ENCODE data around the gene LYRM4. TPM values are rescaled to one million over a fixed set of nuclear protein-coding genes. Genes with fewer than 3 reads are reported as not detected.

LYRM4 gene
- total and polyA plus RNA-seq, 2 experiments from 2014 or later = 51.0 to 62.0 TPM

DNA sequence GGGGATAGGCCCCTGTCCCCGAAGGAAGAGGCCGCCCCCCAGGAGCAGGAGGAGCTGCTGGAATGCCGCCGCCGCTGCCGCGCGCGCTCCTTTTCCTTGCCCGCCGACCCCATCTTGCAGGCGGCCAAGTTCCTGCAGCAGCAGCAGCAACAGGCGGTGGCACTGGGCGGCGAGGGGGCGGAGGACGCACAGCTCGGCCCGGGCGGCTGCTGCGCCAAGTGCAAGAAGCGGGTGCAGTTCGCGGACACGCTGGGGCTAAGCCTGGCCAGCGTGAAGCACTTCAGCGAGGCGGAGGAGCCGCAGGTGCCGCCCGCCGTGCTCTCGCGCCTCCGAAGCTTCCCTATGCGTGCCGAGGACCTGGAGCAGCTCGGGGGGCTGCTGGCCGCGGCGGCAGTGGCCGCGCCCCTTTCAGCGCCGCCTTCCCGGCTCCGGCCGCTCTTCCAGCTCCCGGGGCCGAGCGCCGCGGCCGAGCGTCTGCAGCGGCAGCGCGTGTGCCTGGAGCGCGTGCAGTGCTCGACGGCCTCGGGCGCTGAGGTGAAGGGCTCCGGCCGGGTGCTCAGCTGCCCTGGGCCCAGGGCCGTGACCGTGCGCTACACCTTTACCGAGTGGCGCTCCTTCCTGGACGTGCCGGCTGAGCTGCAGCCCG is 175.0 kb downstream of the LYRM4 start (continued):
- TF ChIP-seq, protein P1, sequence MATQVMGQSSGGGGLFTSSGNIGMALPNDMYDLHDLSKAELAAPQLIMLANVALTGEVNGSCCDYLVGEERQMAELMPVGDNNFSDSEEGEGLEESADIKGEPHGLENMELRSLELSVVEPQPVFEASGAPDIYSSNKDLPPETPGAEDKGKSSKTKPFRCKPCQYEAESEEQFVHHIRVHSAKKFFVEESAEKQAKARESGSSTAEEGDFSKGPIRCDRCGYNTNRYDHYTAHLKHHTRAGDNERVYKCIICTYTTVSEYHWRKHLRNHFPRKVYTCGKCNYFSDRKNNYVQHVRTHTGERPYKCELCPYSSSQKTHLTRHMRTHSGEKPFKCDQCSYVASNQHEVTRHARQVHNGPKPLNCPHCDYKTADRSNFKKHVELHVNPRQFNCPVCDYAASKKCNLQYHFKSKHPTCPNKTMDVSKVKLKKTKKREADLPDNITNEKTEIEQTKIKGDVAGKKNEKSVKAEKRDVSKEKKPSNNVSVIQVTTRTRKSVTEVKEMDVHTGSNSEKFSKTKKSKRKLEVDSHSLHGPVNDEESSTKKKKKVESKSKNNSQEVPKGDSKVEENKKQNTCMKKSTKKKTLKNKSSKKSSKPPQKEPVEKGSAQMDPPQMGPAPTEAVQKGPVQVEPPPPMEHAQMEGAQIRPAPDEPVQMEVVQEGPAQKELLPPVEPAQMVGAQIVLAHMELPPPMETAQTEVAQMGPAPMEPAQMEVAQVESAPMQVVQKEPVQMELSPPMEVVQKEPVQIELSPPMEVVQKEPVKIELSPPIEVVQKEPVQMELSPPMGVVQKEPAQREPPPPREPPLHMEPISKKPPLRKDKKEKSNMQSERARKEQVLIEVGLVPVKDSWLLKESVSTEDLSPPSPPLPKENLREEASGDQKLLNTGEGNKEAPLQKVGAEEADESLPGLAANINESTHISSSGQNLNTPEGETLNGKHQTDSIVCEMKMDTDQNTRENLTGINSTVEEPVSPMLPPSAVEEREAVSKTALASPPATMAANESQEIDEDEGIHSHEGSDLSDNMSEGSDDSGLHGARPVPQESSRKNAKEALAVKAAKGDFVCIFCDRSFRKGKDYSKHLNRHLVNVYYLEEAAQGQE (IDR thresholded peaks at IDR 0.05; ENCODE audit: unreplicated experiment) = no peak

DNA sequence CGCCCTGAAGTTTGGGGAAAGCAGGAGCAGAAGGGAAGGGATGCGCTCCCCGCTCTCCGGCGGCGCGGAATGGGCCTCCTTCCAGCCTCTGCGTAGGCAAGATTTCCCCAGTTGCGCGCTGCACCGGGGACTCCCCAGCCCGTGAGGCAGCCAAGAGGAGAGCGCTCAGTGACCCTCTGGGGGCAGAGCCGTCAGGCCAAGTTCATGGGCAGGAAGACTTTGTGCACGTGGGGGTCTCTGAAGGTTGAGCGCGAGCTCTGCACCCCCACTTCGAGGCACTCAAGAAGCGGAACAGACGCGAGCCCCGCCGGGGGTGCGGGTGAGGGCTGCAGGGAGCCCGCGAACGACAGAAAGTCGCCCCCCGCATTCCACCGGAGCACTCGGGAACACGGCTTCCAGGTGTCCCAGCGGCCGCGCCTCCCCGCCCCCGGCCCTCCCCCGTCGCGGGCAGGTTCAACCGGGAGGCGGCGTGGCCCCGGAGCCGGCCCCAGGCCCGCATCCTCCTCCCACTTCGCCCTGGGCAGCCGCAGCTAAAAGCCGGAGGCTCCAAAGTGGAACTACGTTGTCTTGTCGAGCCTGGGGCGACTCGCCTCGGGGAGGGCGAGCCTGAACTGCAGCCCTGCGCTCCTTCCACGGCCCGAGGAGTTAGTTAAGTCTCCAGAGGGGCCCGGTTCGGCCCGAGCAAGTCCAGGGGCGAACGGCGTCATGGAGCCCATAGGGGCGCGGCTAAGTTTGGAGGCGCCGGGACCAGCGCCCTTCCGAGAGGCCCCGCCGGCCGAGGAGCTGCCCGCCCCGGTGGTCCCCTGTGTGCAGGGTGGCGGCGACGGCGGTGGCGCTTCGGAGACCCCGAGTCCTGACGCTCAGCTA is 175.7 kb downstream of the LYRM4 start, which contains the start of gene PPP1R3G:
TSS of gene PPP1R3G (plus strand) at position 561 of the 867 bp plus-strand sequence. CDS start at position 706, 145 bp downstream.
- Histone ChIP-seq H3K4me2 (peak within 1 kb of the TSS; percentile 95), H3K27ac (ENCODE audit: low read depth) (no peak within 1 kb of the TSS), H3K4me3 (peak within 1 kb of the TSS; percentile 75), H2AFZ (peak within 1 kb of the TSS; percentile 96), H3K9me2 (ENCODE audit: insufficient read depth) (no peaks in the 10 kb centered on the region), H3K79me2 (replicated peaks; ENCODE audit: insufficient read depth) (no peaks in the 10 kb centered on the region), H3K36me3 (ENCODE audit: insufficient read depth) (no peaks in the 10 kb centered on the region; the same call in 1 of the 2 replicates), H3K27me3 (ENCODE audit: insufficient read depth) (peaks cover 76% of the 10 kb centered on the region), H3F3A (replicated peaks; ENCODE audit: low read depth) (0 out of 2 replicates have a peak, but pooled peaks cover 3% of the 10 kb centered on the region), H3K4me1 (ENCODE audit: insufficient read depth) (peaks cover 11% of the 10 kb centered on the region; the same call in 1 of the 2 replicates), H4K20me1 (replicated peaks; ENCODE audit: insufficient read depth) (no peaks in the 10 kb centered on the region; the same call in 1 of the 2 replicates)
- H3K4me3 Mint-ChIP-seq = peak within 1 kb of the TSS; percentile 81
- peaks cover 4% of the 10 kb centered on the region; the same call in 2 of the 3 replicates for H3K9me3 Mint-ChIP-seq
- DNase-seq (ENCODE audit: low spot score) (peak; percentile 50), ATAC-seq (peak; percentile 40)
- H3K27me3 Mint-ChIP-seq (ENCODE audit: insufficient read depth, low read depth, poor library complexity) = peaks cover 50% of the 10 kb centered on the region
- TF ChIP-seq, protein P2, sequence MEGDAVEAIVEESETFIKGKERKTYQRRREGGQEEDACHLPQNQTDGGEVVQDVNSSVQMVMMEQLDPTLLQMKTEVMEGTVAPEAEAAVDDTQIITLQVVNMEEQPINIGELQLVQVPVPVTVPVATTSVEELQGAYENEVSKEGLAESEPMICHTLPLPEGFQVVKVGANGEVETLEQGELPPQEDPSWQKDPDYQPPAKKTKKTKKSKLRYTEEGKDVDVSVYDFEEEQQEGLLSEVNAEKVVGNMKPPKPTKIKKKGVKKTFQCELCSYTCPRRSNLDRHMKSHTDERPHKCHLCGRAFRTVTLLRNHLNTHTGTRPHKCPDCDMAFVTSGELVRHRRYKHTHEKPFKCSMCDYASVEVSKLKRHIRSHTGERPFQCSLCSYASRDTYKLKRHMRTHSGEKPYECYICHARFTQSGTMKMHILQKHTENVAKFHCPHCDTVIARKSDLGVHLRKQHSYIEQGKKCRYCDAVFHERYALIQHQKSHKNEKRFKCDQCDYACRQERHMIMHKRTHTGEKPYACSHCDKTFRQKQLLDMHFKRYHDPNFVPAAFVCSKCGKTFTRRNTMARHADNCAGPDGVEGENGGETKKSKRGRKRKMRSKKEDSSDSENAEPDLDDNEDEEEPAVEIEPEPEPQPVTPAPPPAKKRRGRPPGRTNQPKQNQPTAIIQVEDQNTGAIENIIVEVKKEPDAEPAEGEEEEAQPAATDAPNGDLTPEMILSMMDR (conservative IDR thresholded peaks at IDR 0.05; ENCODE audit: low read depth in 2 of 2) = no peak
- TF ChIP-seq, protein P3, sequence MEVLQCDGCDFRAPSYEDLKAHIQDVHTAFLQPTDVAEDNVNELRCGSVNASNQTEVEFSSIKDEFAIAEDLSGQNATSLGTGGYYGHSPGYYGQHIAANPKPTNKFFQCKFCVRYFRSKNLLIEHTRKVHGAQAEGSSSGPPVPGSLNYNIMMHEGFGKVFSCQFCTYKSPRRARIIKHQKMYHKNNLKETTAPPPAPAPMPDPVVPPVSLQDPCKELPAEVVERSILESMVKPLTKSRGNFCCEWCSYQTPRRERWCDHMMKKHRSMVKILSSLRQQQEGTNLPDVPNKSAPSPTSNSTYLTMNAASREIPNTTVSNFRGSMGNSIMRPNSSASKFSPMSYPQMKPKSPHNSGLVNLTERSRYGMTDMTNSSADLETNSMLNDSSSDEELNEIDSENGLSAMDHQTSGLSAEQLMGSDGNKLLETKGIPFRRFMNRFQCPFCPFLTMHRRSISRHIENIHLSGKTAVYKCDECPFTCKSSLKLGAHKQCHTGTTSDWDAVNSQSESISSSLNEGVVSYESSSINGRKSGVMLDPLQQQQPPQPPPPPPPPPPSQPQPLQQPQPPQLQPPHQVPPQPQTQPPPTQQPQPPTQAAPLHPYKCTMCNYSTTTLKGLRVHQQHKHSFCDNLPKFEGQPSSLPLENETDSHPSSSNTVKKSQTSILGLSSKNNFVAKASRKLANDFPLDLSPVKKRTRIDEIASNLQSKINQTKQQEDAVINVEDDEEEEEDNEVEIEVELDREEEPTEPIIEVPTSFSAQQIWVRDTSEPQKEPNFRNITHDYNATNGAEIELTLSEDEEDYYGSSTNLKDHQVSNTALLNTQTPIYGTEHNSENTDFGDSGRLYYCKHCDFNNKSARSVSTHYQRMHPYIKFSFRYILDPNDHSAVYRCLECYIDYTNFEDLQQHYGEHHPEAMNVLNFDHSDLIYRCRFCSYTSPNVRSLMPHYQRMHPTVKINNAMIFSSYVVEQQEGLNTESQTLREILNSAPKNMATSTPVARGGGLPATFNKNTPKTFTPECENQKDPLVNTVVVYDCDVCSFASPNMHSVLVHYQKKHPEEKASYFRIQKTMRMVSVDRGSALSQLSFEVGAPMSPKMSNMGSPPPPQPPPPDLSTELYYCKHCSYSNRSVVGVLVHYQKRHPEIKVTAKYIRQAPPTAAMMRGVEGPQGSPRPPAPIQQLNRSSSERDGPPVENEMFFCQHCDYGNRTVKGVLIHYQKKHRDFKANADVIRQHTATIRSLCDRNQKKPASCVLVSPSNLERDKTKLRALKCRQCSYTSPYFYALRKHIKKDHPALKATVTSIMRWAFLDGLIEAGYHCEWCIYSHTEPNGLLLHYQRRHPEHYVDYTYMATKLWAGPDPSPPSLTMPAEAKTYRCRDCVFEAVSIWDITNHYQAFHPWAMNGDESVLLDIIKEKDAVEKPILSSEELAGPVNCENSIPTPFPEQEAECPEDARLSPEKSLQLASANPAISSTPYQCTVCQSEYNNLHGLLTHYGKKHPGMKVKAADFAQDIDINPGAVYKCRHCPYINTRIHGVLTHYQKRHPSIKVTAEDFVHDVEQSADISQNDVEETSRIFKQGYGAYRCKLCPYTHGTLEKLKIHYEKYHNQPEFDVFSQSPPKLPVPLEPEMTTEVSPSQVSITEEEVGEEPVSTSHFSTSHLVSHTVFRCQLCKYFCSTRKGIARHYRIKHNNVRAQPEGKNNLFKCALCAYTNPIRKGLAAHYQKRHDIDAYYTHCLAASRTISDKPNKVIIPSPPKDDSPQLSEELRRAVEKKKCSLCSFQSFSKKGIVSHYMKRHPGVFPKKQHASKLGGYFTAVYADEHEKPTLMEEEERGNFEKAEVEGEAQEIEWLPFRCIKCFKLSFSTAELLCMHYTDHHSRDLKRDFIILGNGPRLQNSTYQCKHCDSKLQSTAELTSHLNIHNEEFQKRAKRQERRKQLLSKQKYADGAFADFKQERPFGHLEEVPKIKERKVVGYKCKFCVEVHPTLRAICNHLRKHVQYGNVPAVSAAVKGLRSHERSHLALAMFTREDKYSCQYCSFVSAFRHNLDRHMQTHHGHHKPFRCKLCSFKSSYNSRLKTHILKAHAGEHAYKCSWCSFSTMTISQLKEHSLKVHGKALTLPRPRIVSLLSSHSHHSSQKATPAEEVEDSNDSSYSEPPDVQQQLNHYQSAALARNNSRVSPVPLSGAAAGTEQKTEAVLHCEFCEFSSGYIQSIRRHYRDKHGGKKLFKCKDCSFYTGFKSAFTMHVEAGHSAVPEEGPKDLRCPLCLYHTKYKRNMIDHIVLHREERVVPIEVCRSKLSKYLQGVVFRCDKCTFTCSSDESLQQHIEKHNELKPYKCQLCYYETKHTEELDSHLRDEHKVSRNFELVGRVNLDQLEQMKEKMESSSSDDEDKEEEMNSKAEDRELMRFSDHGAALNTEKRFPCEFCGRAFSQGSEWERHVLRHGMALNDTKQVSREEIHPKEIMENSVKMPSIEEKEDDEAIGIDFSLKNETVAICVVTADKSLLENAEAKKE (CRISPR knock-in tag; IDR thresholded peaks at IDR 0.05) = no peak
- no peak for TF ChIP-seq JUNB (IDR thresholded peaks at IDR 0.05; ENCODE audit: unreplicated experiment)
- TF ChIP-seq EZH2 (IDR thresholded peaks at IDR 0.05; ENCODE audit: low read depth, unreplicated experiment) = peak; percentile 72
- TF ChIP-seq EZH2phosphoT487 (IDR thresholded peaks at IDR 0.05; ENCODE audit: unreplicated experiment) = peak; percentile 34
- H3K36me3 Mint-ChIP-seq (ENCODE audit: low read depth) = peaks cover 3% of the 10 kb centered on the region; the same call in 2 of the 3 replicates
- H3K4me1 Mint-ChIP-seq = peaks cover 6% of the 10 kb centered on the region
- no peak within 1 kb of the TSS for H3K27ac Mint-ChIP-seq
